HepG2 (cell line): ENCODE results near the gene NAA38. TPM values are rescaled to one million over a fixed set of nuclear protein-coding genes. Genes with fewer than 3 reads are reported as not detected.

Source experiments
- ARHGAP35 ChIP-seq: sonication (generic); formaldehyde crosslinking; IDR thresholded peaks from 2 replicates; pipeline ENCODE4 v1.9.0; 2022; ENCODE audit warnings: mild to moderate bottlenecking, inconsistent platforms, moderate library complexity, missing genetic modification reagents, borderline replicate concordance
- ARID5B ChIP-seq: IDR thresholded peaks from 2 replicates; pipeline ENCODE4 v1.4.0; 2020; ENCODE audit warnings: mild to moderate bottlenecking, missing genetic modification reagents
- ARNT2 ChIP-seq: sonication (generic); formaldehyde crosslinking; IDR thresholded peaks from 2 replicates; pipeline ENCODE4 v1.8.0; 2022; ENCODE audit warnings: mild to moderate bottlenecking, low read depth, missing genetic modification reagents, moderate library complexity
- FOXO1 ChIP-seq: sonication (generic); formaldehyde crosslinking; IDR thresholded peaks from 2 replicates; pipeline ENCODE4 v1.4.0; 2020; ENCODE audit warnings: missing genetic modification reagents
- KDM3A ChIP-seq: IDR thresholded peaks from 2 replicates; pipeline ENCODE4 v1.6.1; 2018; ENCODE audit warnings: low read depth, missing compliant biosample characterization
- MXD3 ChIP-seq: IDR thresholded peaks from 2 replicates; pipeline ENCODE4 v1.6.1; 2016; ENCODE audit warnings: mild to moderate bottlenecking, missing biosample characterization, missing genetic modification reagents
- SIX1 ChIP-seq: sonication (generic); formaldehyde crosslinking; IDR thresholded peaks from 2 replicates; pipeline ENCODE4 v1.4.0; 2020; ENCODE audit warnings: missing genetic modification reagents, borderline replicate concordance
- SOX13 ChIP-seq, 3 experiments: fragments of 450-650 bp in 1 of 3; sonication (generic) in 1 of 3; formaldehyde crosslinking in 1 of 3; IDR thresholded peaks in 2 of 3; conservative IDR thresholded peaks in 1 of 3; 2 replicates each; pipeline versions ENCODE4 v1.5.0 to v1.6.1; 2016 to 2020; ENCODE audit warnings: antibody characterized with exemption in 1 of 3, mild to moderate bottlenecking in 1 of 3, missing compliant biosample characterization in 1 of 3, missing genetic modification reagents in 1 of 3, moderate library complexity in 1 of 3
- YEATS2 ChIP-seq: sonication (generic); formaldehyde crosslinking; IDR thresholded peaks from 2 replicates; pipeline ENCODE4 v1.4.0; 2020; ENCODE audit warnings: missing genetic modification reagents, borderline replicate concordance
- ZBTB4 ChIP-seq: sonication (generic); formaldehyde crosslinking; IDR thresholded peaks from 2 replicates; pipeline ENCODE4 v1.4.0; 2020; ENCODE audit warnings: missing genetic modification reagents, mild to moderate bottlenecking, borderline replicate concordance
- ZNF292 ChIP-seq: sonication (generic); formaldehyde crosslinking; IDR thresholded peaks from 2 replicates; pipeline ENCODE4 v1.8.1; 2022; ENCODE audit warnings: mild to moderate bottlenecking, low read depth, missing genetic modification reagents, borderline replicate concordance
- ZNF414 ChIP-seq: sonication (generic); formaldehyde crosslinking; IDR thresholded peaks from 2 replicates; pipeline ENCODE4 v1.5.0; 2020; ENCODE audit warnings: missing genetic modification reagents
- ZNF512 ChIP-seq: sonication (generic); formaldehyde crosslinking; IDR thresholded peaks from 2 replicates; pipeline ENCODE4 v1.4.0; 2020; ENCODE audit warnings: mild to moderate bottlenecking, missing genetic modification reagents
- ZNF710 ChIP-seq: sonication (generic); formaldehyde crosslinking; IDR thresholded peaks from 2 replicates; pipeline ENCODE4 v1.5.0; 2020; ENCODE audit warnings: mild to moderate bottlenecking, missing genetic modification reagents, borderline replicate concordance
- polyA plus RNA-seq, 8 experiments: library from polyadenylated mRNA; depleted of rRNA in 3 of 8; stranded (reverse) in 7 of 8; unstranded in 1 of 8; fragments of >200 nt; fragmentation: Illumina TruSeq in 4 of 8; extraction: Trizol in 4 of 8; gene quantifications; 2 replicates each; pipeline versions ENCODE4 v1.2.1 to v1.2.3, GENCODE V29; 2011 to 2016; ENCODE audit warnings: low read depth in 4 of 8, missing spikeins in 1 of 8, mixed read lengths in 1 of 8; ENCODE audit not compliant: insufficient read depth in 1 of 8
- total RNA-seq, 5 experiments: library from RNA; depleted of rRNA; stranded (reverse); fragments of >200 nt; fragmentation: Illumina TruSeq; extraction: Trizol; gene quantifications; 2 replicates each; pipeline ENCODE4 v1.2.3, GENCODE V29; 2016; ENCODE audit warnings: low read depth in 1 of 5

Gene NAA38
- total and polyA plus RNA-seq, 2 of the 13 experiments (the other 11 are each of a cell fraction or from before 2014, with no cell fraction given) = 46.9 to 91.6 TPM

- TF ChIP-seq SOX13 (IDR thresholded peaks at IDR 0.05) = no peak
- peak in 1 of 2 experiments; percentile 45; a peak in 2 of 4 replicates for TF ChIP-seq SOX13 (CRISPR knock-in tag; conservative IDR thresholded peaks at IDR 0.05 in 1 of 2, IDR thresholded peaks at IDR 0.05 in 1 of 2)
- no peak for TF ChIP-seq MXD3 (CRISPR knock-in tag)
- TF ChIP-seq ZNF292 (CRISPR knock-in tag) = no peak
- TF ChIP-seq ZNF710 (CRISPR knock-in tag) = no peak
- TF ChIP-seq ARNT2 (CRISPR knock-in tag) = no peak
- TF ChIP-seq FOXO1 = no peak; the same call in 1 of the 2 replicates
- no peak for TF ChIP-seq KDM3A (CRISPR knock-in tag)
- TF ChIP-seq ZNF512 (CRISPR knock-in tag) = no peak
- no peak for TF ChIP-seq ARID5B
- TF ChIP-seq ZNF414 (CRISPR knock-in tag) = no peak
- TF ChIP-seq SIX1 (CRISPR knock-in tag) = no peak
- TF ChIP-seq ZBTB4 (CRISPR knock-in tag) = no peak
- TF ChIP-seq YEATS2 = no peak
- no peak for TF ChIP-seq ARHGAP35 (CRISPR knock-in tag)
Observed at GRCh38 chr17:7843536-7844291, 13.6 kb downstream of the NAA38 start (continued).
